NB4 (cell line): ENCODE data around the gene DLL1.

Experiments used
- POLR2A ChIP-seq: IDR thresholded peaks from 2 replicates; pipeline ENCODE4 v1.6.1; 2011; ENCODE audit warnings: mild to moderate bottlenecking; ENCODE audit not compliant: insufficient read length; ENCODE audit errors: extremely low read depth
- TF ChIP-seq, protein P1 (sequence below): IDR thresholded peaks from one replicate; pipeline ENCODE4 v1.5.1; 2012; ENCODE audit warnings: low read depth, low read length

DNA sequence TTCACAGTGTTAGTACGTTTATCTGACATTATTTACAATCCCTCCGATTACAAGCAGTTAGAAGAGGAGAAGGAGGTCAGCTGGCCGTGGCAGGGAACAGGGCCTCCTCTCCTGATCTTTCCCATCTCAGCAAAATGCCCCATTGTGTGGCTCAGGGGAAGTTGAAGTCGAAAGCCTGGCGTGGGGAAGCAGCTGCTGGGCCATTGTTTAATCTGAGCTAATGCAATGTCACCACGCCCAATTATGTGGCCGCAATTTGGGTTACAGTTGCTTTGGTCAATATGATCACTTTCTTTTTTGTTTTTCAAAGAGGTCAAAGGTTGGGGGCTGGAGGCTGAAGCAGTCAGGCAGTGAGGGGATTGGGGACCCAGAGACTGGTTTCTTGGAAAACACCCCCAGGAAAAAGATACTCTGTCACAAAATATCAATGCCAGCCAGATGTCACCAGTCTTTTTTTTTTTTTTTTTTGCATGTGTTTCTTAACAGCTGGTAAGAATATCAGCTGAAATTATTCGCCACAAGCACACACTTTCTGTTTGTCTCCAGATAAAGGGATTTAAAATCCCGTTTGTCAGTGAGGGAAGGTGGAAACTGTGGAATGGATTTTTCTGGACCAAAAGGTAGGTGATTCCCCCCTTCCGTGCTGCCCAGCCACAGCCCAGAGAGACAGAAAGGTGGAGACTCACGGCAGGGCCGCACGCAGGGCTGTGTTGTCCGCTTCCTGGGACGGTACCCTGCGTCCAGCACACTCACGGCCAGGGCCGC is 24.6 kb downstream of the DLL1 start:
- TF ChIP-seq, protein P1, sequence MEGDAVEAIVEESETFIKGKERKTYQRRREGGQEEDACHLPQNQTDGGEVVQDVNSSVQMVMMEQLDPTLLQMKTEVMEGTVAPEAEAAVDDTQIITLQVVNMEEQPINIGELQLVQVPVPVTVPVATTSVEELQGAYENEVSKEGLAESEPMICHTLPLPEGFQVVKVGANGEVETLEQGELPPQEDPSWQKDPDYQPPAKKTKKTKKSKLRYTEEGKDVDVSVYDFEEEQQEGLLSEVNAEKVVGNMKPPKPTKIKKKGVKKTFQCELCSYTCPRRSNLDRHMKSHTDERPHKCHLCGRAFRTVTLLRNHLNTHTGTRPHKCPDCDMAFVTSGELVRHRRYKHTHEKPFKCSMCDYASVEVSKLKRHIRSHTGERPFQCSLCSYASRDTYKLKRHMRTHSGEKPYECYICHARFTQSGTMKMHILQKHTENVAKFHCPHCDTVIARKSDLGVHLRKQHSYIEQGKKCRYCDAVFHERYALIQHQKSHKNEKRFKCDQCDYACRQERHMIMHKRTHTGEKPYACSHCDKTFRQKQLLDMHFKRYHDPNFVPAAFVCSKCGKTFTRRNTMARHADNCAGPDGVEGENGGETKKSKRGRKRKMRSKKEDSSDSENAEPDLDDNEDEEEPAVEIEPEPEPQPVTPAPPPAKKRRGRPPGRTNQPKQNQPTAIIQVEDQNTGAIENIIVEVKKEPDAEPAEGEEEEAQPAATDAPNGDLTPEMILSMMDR, result no peak
- no peak for TF ChIP-seq POLR2A
